CD4-positive, alpha-beta T cell treated with Interleukin-6 at 100 ng/mL for 8 hours (primary cell): Measurements from ENCODE around the gene IDNK.

Experiments used
- DNase-seq: peaks from one replicate; pipeline ENCODE4 v3.0.0-alpha.2; 2020; ENCODE audit warnings: mixed read lengths, low spot score

Gene IDNK

DNA sequence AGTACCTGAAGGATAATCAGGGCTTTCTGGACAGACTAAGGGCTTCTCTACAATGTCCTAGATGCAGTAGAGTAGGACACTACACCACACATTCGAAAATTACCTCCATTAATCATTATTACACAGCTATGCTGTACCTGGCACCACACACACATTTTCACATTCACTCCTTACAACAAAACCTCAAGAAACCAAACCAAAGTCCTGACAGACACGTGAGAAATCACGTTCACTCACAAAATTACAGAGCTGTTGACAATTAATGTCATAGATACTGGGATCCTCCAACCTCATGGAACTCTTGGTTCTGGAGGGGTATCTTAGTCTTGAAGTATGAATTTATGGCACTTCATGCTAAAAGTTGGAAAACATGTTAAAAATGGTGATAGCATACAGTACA is 68.5 kb downstream of the IDNK start:
- DNase-seq, result no peak
